Stimulated activated memory B cell treated with anti-CD40 and anti-IgM and Interleukin-4, amounts not matched to agents 10 μg/mL and 1 μg/mL and 100 μg/mL, for 72 hours (primary cell): Measurements from ENCODE around the gene TRIM17.

Experiments
- ATAC-seq: fragments of 150-1000 bp; cut with Tn5 transposase; 2 replicates; pipeline ENCODE4 v1.10.0; 2021
- H3K27ac Mint-ChIP-seq: one replicate; pipeline ENCODE4 v1.8.0; 2022; ENCODE audit warnings: mild to moderate bottlenecking, mixed read lengths
- H3K27me3 Mint-ChIP-seq: one replicate; pipeline ENCODE4 v1.8.0; 2022; ENCODE audit warnings: mixed read lengths
- H3K36me3 Mint-ChIP-seq: one replicate; pipeline ENCODE4 v1.8.0; 2022; ENCODE audit warnings: mixed read lengths
- H3K4me1 Mint-ChIP-seq: one replicate; pipeline ENCODE4 v1.8.0; 2022; ENCODE audit warnings: mixed read lengths
- H3K4me3 Mint-ChIP-seq: one replicate; pipeline ENCODE4 v1.8.0; 2022; ENCODE audit warnings: mild to moderate bottlenecking, moderate library complexity, mixed read lengths
- H3K9me3 Mint-ChIP-seq: one replicate; pipeline ENCODE4 v1.8.0; 2022; ENCODE audit warnings: mixed read lengths

Gene TRIM17

DNA sequence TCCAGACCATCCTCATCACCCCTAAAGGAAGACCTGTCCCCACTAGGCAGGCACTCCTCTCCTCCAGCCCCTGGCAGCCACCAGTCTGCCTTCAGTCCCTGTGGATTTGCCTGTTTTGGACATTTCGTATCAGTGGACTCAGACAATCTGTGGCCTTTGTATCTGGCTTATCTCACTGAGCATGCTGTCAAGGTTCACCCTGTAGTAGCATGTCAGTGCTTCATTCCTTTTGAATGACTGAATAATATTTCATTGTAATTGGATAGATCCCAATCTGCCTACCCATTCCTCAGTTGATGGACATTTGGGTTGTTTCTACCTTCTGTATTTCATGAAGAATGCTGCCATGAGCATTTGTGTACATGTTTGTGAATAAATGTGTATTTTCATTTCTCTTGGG is 37.6 kb upstream of the TRIM17 start:
- Mint-ChIP-seq H3K4me1 (peaks cover 30% of the 10 kb centered on the region), H3K36me3 (peaks cover 7% of the 10 kb centered on the region), H3K27me3 (no peaks in the 10 kb centered on the region), H3K27ac (no peak overlapping the region), H3K9me3 (no peaks in the 10 kb centered on the region), H3K4me3 (no peak overlapping the region)
- no peak for ATAC-seq

DNA sequence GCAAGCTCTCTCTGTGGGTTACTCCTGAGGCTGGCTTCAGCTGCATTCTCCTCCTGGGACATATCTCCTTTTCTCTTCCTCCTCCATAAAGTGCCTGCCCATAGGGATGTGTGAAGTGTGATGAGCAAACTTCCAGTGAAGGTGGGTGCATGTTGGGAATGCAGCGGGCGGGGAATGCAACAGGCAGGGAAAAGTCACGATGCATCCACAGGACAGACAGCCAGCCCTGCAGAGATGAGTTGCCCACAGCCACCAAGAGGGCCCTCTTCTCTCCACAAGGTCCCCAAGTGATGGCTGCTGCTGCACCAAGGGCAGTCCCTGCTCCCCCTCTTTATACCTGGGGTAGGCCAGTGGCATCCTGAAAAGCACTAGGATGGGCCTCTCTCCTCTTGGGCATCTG is 37.0 kb upstream of the TRIM17 start:
- Mint-ChIP-seq H3K27ac (no peak overlapping the region), H3K4me3 (no peak overlapping the region), H3K27me3 (no peaks in the 10 kb centered on the region), H3K36me3 (peaks cover 7% of the 10 kb centered on the region), H3K9me3 (no peaks in the 10 kb centered on the region), H3K4me1 (peaks cover 27% of the 10 kb centered on the region)
- no peak for ATAC-seq

DNA sequence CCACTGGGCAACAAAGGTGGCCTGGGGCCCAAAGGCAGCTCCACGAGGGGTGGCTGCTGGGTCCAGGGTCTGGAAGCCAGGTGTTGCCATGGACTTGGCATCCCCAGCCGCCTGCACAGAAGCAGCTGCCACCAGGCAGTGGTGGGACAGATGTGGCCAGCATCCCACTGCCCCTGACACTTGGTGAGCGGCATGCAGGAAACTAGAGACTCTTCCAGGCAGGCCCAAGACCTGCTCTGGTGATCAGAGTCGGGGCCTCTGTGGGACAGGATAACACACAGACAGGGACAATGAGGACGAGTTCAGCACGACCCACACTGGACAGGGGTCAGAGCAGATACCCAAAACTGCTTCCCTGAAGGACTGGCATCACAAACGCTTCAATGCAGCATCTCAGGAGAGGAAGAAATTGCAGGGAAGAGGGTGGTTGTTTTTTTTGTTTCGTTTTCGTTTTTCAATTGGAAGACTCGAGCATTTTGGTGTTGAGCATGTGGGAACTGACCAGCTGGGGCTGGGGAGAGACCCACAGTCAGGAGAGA is 36.4 kb upstream of the TRIM17 start:
- H3K27ac Mint-ChIP-seq: no peak overlapping the region
- no peak overlapping the region for H3K4me3 Mint-ChIP-seq

DNA sequence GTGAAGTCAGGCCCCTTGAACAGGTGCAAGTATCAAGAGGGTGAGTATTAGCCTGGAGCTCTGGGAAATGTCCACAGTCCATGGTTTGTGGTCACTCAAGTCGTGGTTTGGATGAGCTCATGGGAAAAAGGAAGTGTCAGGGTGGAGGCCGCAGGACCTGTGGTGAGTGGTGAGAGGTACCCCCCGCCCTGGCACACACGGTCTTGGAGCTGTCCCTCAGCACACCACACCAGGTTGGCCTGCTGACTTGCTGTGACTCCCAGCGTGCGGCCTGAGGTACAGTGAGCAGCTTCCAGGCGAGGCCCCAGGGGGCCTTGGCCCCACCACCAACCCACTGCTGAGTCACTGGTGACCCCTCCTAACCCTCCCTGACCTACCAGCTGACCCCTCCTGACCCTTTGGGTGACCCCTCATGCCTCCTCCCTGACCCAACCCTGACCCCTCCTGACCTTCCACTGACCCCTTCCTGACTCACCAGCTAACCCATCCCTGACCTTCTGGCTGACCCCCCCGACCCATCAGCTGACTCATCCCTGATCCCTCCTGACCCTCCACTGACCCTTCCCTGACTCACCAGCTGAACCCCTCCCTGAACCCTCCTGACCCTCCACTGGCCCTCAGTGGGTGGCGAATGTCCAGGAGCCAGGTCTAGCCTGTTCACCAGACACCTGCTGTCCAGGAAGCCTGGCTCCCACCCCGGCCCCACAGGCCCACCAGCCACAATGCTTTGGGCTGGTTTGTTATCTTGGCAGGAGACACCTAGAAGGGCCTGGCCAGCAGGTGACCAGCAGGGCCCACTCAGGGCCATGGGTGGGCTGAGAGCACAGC is 35.7 kb upstream of the TRIM17 start:
- Mint-ChIP-seq H3K27ac (no peak overlapping the region), H3K27me3 (peaks cover 11% of the 10 kb centered on the region), H3K4me1 (peaks cover 16% of the 10 kb centered on the region), H3K9me3 (no peaks in the 10 kb centered on the region), H3K36me3 (peaks cover 7% of the 10 kb centered on the region), H3K4me3 (no peak overlapping the region)
- ATAC-seq: no peak

More for the DNA sequence above, 36.4 kb upstream of the TRIM17 start:
- no peaks in the 10 kb centered on the region for H3K9me3 Mint-ChIP-seq
- no peak for ATAC-seq
- peaks cover 4% of the 10 kb centered on the region for H3K27me3 Mint-ChIP-seq
- H3K4me1 Mint-ChIP-seq: peaks cover 22% of the 10 kb centered on the region
- H3K36me3 Mint-ChIP-seq: peaks cover 7% of the 10 kb centered on the region

DNA sequence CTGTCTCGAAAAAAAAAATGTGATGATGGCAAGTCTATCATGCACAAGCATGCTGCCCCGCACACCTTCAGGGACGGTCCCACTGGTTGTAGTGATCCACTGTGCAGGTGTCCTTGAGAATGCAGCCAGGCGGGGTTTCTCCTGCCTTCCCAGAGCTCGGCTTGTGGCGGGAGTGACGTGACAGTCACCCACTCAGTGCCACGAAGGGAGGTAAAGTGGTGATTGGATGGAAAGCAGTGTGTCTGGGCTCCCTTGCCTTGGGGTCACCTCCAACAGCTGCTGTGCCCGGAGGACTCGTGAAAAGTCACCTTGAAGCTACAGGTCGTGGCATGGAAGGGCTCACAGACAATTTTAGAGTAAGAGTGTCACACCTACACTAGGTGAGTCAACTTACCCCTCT is 33.5 kb upstream of the TRIM17 start:
- no peak overlapping the region for H3K4me3 Mint-ChIP-seq
- peaks cover 7% of the 10 kb centered on the region for H3K36me3 Mint-ChIP-seq
- H3K27ac Mint-ChIP-seq: no peak overlapping the region
- no peaks in the 10 kb centered on the region for H3K9me3 Mint-ChIP-seq
- H3K27me3 Mint-ChIP-seq: peaks cover 33% of the 10 kb centered on the region
- peaks cover 18% of the 10 kb centered on the region for H3K4me1 Mint-ChIP-seq
- ATAC-seq: no peak

DNA sequence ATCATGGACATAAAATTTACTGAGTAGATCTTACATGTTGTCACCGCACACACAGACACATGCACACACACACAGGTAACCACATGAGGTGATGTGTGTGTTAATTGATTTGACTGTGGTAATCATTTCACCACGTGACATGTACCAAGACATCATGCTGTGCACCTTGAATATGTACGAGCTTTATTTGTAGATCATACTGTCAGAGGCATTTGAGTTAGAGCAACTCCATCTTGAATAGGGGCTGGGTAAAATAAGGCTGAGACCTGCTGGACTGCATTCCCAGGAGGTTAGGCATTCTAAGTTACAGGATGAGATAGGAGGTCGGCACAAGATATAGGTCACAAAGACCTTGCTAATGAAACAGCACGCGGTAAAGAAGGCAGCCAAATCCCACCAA is 31.7 kb upstream of the TRIM17 start:
- Mint-ChIP-seq H3K9me3 (no peaks in the 10 kb centered on the region), H3K4me1 (peaks cover 20% of the 10 kb centered on the region), H3K27ac (no peak overlapping the region), H3K4me3 (no peak overlapping the region), H3K27me3 (peaks cover 51% of the 10 kb centered on the region), H3K36me3 (peaks cover 5% of the 10 kb centered on the region)
- ATAC-seq: no peak

DNA sequence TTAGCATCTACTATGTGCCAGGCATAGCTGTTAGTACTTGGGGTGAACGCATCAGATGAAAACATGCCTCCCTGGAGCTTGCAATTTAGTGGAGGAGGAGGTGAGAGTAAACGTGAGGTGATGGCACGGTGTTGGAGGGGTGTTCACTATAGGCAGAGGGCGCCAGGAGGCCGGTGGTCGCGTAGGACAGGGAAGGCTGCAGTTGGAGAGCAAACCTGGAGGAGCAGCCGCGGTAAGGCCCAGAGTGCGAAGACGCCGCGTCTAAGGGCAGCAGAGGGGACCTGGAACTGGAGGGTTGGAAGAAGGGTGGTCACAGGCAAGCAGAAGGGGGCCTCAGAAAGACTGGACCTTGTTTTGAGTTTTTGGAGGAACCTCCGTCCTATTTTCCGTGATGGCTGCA is 30.2 kb upstream of the TRIM17 start:
- no peak for ATAC-seq
- no peaks in the 10 kb centered on the region for H3K9me3 Mint-ChIP-seq
- no peak overlapping the region for H3K27ac Mint-ChIP-seq
- H3K4me1 Mint-ChIP-seq: peaks cover 15% of the 10 kb centered on the region
- H3K4me3 Mint-ChIP-seq: no peak overlapping the region
- H3K27me3 Mint-ChIP-seq: peaks cover 66% of the 10 kb centered on the region
- no peaks in the 10 kb centered on the region for H3K36me3 Mint-ChIP-seq

DNA sequence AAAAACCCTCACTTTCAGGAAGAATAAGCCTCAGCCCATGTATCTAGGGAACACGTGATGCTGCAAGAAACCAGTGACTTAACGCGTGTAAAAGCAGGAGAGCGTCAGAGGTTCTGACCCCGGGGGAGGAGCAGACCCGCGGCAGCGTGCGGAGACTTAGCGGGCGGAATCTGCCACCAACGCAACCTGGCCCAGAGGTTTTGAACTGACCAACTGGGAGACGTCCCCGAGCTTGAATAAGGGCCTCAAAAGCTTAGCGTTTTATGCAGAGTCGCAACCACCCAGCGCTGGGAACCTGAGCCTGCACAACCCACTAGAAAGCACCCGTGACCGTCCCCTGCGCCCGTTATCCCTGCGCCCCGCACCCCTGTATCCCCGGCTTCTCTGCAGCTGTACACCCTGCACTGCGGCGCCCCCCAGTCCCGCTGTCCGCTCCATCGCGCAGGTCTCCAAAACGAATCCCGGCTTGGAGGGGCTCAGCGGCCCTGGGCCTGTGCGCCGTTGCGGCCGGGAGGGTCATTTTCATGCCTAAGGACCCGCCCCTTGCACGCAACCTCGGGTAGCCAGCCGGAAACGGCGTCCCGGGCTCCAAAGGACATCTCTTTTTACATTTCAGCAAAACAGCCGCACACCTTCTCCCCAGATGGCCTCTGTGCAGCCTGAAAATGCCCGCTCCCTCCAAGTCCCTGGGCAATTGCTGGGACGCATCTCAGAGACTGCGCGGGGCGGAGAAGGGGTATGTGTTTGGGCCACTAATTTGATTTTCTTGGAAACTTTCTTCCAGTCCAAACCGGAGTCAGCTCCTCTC is 29.4 kb upstream of the TRIM17 start:
- H3K9me3 Mint-ChIP-seq: no peaks in the 10 kb centered on the region
- peak; percentile 70 for ATAC-seq
- H3K4me3 Mint-ChIP-seq: peak overlapping the region; percentile 62
- H3K27ac Mint-ChIP-seq: peak overlapping the region; percentile 19
- H3K36me3 Mint-ChIP-seq: no peaks in the 10 kb centered on the region
- H3K27me3 Mint-ChIP-seq: peaks cover 73% of the 10 kb centered on the region
- H3K4me1 Mint-ChIP-seq: peaks cover 15% of the 10 kb centered on the region

DNA sequence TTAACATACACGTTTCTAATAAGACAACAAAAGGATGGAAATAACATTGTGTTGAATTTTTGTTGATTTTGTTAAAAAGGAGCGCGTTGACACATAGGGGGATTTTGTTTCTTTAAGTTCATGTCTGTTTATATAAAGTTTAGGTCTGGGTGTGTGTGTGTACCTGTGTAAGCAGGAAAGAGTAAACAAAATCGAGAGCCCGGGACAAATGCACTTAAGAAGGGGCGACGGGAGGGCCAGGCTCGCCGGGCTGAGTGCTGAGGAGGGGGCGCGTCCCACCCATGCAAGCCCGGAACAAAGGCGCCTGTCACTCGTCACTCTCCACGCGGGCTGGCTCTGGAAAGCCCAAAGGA is 28.8 kb upstream of the TRIM17 start:
- Mint-ChIP-seq H3K9me3 (no peaks in the 10 kb centered on the region), H3K4me3 (peak overlapping the region; percentile 62), H3K4me1 (peaks cover 15% of the 10 kb centered on the region), H3K36me3 (no peaks in the 10 kb centered on the region), H3K27me3 (peaks cover 79% of the 10 kb centered on the region), H3K27ac (peak overlapping the region; percentile 19)
- ATAC-seq: no peak

DNA sequence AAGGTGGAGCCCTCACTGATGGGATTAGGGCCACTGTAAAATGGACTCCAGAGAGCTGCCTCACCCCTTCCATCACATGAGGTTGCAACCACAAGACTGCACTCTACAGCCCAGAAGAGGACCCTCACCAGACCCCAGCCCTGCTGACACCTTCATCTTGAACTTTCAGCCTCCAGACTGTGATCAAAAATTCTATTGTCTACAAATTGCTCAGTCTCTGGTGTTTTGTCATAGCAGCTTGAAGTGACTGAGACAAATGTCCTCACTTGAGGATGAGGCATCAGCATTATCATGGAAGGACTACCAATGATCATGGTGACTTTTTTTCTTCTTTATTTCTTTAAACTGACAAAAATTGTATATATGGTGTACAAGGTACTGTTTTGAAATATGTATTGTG is 26.7 kb upstream of the TRIM17 start:
- H3K9me3 Mint-ChIP-seq: no peaks in the 10 kb centered on the region

DNA sequence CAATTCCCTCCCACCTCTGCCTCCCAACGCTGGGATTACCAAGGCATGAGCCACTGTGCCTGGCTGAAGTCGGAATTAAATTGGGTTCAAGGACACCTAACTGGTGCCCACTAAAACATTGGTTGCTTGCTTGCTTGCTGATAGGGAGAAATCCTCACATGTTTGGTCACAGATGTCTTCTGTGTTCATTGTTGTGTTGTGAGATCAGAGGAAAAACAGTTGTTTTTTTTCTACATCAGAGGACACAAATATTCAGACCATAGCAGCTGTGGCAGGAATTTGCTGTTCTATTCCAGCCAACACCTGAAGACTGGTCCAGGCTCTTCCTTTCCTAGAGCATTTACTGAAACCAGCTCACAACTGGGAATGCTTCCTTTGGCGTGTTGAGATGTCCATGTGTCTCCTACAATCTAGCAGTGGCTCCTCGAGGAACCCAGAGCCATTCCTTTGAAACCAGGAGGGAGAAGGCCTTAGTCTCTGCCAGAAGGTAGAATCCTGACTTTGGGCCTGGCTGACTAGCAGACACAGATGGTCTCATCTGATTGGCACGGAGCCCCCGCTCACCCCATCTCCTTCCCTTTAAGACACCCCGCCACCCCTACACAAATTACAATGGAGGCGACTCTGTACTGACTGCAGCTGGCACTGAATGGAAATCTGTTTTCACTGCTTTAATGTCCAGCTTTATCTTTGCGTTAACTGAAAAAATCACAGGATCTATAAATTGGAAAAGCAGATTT is 24.3 kb upstream of the TRIM17 start:
- H3K4me1 Mint-ChIP-seq: peaks cover 11% of the 10 kb centered on the region
- peaks cover 95% of the 10 kb centered on the region for H3K27me3 Mint-ChIP-seq
- ATAC-seq: no peak
- H3K36me3 Mint-ChIP-seq: no peaks in the 10 kb centered on the region
- no peak overlapping the region for H3K27ac Mint-ChIP-seq
- no peak overlapping the region for H3K4me3 Mint-ChIP-seq
- no peaks in the 10 kb centered on the region for H3K9me3 Mint-ChIP-seq

More for the DNA sequence above, 26.7 kb upstream of the TRIM17 start:
- H3K4me1 Mint-ChIP-seq: peaks cover 15% of the 10 kb centered on the region
- H3K36me3 Mint-ChIP-seq: no peaks in the 10 kb centered on the region
- H3K4me3 Mint-ChIP-seq: no peak overlapping the region
- ATAC-seq: no peak
- H3K27me3 Mint-ChIP-seq: peaks cover 99% of the 10 kb centered on the region
- H3K27ac Mint-ChIP-seq: no peak overlapping the region

DNA sequence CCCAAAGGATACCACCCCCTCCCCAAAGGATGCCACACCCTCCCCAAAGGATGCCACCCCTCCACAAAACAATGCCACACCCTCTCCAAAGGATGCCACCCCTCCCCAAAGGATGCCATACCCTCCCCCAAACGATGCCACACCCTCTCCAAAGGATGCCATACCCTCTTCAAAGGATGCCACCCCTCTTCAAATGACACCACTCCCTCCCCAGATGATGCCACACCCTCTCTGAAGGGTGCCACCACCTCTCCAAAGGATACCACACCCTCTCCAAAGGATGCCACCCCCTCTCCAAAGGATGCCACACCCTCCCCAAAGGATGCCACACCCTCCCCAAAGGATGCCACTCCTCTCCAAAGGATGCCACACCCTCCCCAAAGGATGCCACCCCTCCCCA is 21.6 kb upstream of the TRIM17 start:
- Mint-ChIP-seq H3K4me3 (no peak overlapping the region), H3K4me1 (no peaks in the 10 kb centered on the region), H3K9me3 (no peaks in the 10 kb centered on the region), H3K27me3 (peaks cover 85% of the 10 kb centered on the region), H3K36me3 (no peaks in the 10 kb centered on the region), H3K27ac (no peak overlapping the region)
- ATAC-seq: no peak

DNA sequence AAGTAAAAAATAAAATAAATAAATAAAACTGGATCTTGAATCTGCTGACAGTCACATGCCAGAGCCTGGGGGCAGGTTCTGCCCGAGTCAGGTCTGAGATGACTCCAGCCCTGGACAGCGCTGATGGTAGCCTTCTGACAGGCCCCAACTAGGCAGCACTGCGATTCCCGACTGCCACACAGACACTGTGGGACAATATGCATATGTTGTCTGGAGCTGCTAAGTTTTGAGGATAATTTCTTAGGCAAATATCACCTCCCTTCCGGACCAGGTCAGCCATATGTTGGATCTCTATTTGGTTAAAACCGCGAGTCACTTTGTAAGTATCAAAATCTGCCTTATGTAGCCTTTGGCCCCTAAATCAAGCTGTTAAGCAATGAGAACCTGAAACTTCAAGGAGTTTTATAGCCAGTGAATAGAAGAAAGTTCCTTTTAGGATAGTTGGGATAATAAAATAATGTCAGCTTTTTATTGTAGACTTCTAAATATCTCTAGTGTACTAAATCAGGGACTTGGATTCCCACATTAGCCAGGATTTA is 20.8 kb upstream of the TRIM17 start:
- Mint-ChIP-seq H3K4me1 (no peaks in the 10 kb centered on the region), H3K9me3 (no peaks in the 10 kb centered on the region), H3K27ac (no peak overlapping the region), H3K36me3 (no peaks in the 10 kb centered on the region), H3K4me3 (no peak overlapping the region), H3K27me3 (peaks cover 85% of the 10 kb centered on the region)
- ATAC-seq: no peak

DNA sequence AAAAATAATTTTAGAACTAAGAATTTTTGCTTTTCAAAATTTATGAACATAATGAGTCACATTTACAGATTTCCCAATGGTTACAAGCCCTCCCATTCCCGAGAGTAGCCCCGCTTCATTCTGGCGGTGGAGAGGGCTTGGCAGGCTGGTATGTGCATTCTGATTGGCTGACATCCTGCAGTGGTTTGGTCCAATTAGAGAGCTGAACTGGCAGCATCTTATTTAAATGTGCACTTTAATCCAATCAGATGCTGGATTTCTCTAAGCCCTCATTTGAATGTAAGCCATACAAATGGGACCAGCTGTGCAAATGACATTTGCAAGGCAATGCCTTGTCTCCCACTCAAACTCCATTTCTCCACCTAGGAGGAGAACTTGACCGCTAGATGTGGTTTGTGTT is 18.0 kb upstream of the TRIM17 start:
- peaks cover 75% of the 10 kb centered on the region for H3K27me3 Mint-ChIP-seq
- H3K4me3 Mint-ChIP-seq: no peak overlapping the region
- no peaks in the 10 kb centered on the region for H3K9me3 Mint-ChIP-seq
- H3K27ac Mint-ChIP-seq: no peak overlapping the region
- no peaks in the 10 kb centered on the region for H3K4me1 Mint-ChIP-seq
- no peaks in the 10 kb centered on the region for H3K36me3 Mint-ChIP-seq
- no peak for ATAC-seq
